IMR-90 (cell line): ENCODE results near the gene BTBD2. TPM values are rescaled to one million over a fixed set of nuclear protein-coding genes. Genes with fewer than 3 reads are reported as not detected.

Experiments
- ATAC-seq: fragments of 200-7000 bp; cut with Tn5 transposase; 2 replicates; pipeline ENCODE4 v1.9.1; 2020; ENCODE audit warnings: low read depth, mild to moderate bottlenecking, moderate library complexity
- BruUV-seq: library from RNA; stranded (reverse); fragments of 400-500 nt; replicated peaks from 2 replicates; lab custom pipeline; 2021; lab: Mats Ljungman, UMichigan
- CTCF ChIA-PET: fragments of 300-600 bp; formaldehyde crosslinking; extraction: SDS; loops from one replicate; lab custom pipeline; 2021; ENCODE audit warnings: antibody characterized with exemption; lab: Yijun Ruan, JAX
- POLR2A ChIA-PET: fragments of 300-600 bp; sonication (Branson Sonifier 250); formaldehyde crosslinking; loops from one replicate; lab custom pipeline; 2022; ENCODE audit warnings: antibody characterized with exemption; ENCODE audit not compliant: unreplicated experiment; lab: Charles Lee
- DNase-seq: peaks from one replicate; pipeline ENCODE4 v3.0.0; 2013
- H2AFZ ChIP-seq: replicated peaks from 2 replicates; pipeline ENCODE3; 2013; ENCODE audit warnings: low read length, mild to moderate bottlenecking; ENCODE audit not compliant: poor library complexity
- H2AK5ac ChIP-seq: 2 replicates; pipeline ENCODE4 v1.6.1; 2013; ENCODE audit warnings: low read depth, low read length, inconsistent platforms
- H2AK9ac ChIP-seq: replicated peaks from 2 replicates; pipeline ENCODE3; 2013; ENCODE audit warnings: mild to moderate bottlenecking, low read depth, low read length, moderate library complexity; ENCODE audit not compliant: poor library complexity
- H2BK120ac ChIP-seq: 2 replicates; pipeline ENCODE4 v1.6.1; 2013; ENCODE audit warnings: low read depth, low read length, inconsistent platforms
- H2BK15ac ChIP-seq: 3 replicates; pipeline ENCODE4 v1.6.1; 2013; ENCODE audit warnings: low read depth, low read length, inconsistent platforms
- H2BK20ac ChIP-seq: 2 replicates; pipeline ENCODE4 v1.6.1; 2013; ENCODE audit warnings: low read depth, mild to moderate bottlenecking, inconsistent platforms, low read length, moderate library complexity
- H2BK5ac ChIP-seq: 2 replicates; pipeline ENCODE4 v1.6.1; 2013; ENCODE audit warnings: mild to moderate bottlenecking, low read depth, low read length, inconsistent platforms; ENCODE audit not compliant: poor library complexity, severe bottlenecking
- H3K14ac ChIP-seq: replicated peaks from 2 replicates; pipeline ENCODE4 v1.6.1; 2013; ENCODE audit warnings: low read depth, low read length, inconsistent platforms
- H3K18ac ChIP-seq: 2 replicates; pipeline ENCODE4 v1.6.1; 2013; ENCODE audit warnings: low read depth, low read length, control low read depth
- H3K23ac ChIP-seq: 2 replicates; pipeline ENCODE4 v1.6.1; 2013; ENCODE audit warnings: low read depth, low read length, inconsistent platforms
- H3K27ac ChIP-seq: 2 replicates; pipeline ENCODE4 v1.5.1; 2013; ENCODE audit warnings: mild to moderate bottlenecking, control low read depth, low read length; ENCODE audit not compliant: insufficient read depth
- H3K27me3 ChIP-seq: 2 replicates; pipeline ENCODE4 v1.6.1; 2013; ENCODE audit warnings: low read length; ENCODE audit not compliant: control insufficient read depth, insufficient read depth
- H3K36me3 ChIP-seq: 2 replicates; pipeline ENCODE4 v1.6.1; 2013; ENCODE audit warnings: low read length, mixed read lengths; ENCODE audit not compliant: control insufficient read depth, insufficient read depth
- H3K4ac ChIP-seq: 2 replicates; pipeline ENCODE4 v1.6.1; 2013; ENCODE audit warnings: low read depth, low read length, inconsistent platforms
- H3K4me1 ChIP-seq: 2 replicates; pipeline ENCODE4 v1.6.1; 2013; ENCODE audit warnings: low read length, mixed read lengths; ENCODE audit not compliant: control insufficient read depth, insufficient read depth
- H3K4me2 ChIP-seq: 2 replicates; pipeline ENCODE4 v1.6.1; 2013; ENCODE audit warnings: low read depth, mild to moderate bottlenecking, control low read depth, low read length, moderate library complexity
- H3K4me3 ChIP-seq: 2 replicates; pipeline ENCODE4 v1.5.1; 2013; ENCODE audit warnings: low read depth, mild to moderate bottlenecking, control low read depth, low read length, moderate library complexity; ENCODE audit not compliant: insufficient read depth
- H3K56ac ChIP-seq: 2 replicates; pipeline ENCODE4 v1.6.1; 2013; ENCODE audit warnings: low read length, inconsistent platforms; ENCODE audit not compliant: insufficient read depth; ENCODE audit errors: extremely low read depth
- H3K79me1 ChIP-seq, 2 experiments: 2 replicates each; pipeline ENCODE4 v1.6.1; 2013; ENCODE audit warnings: low read length in 2 of 2, inconsistent platforms in 1 of 2, low read depth in 1 of 2
- H3K9ac ChIP-seq: 2 replicates; pipeline ENCODE4 v1.6.1; 2013; ENCODE audit warnings: low read depth, low read length, control low read depth
- H3K9me1 ChIP-seq: 2 replicates; pipeline ENCODE4 v1.6.1; 2013; ENCODE audit warnings: low read length, inconsistent platforms; ENCODE audit not compliant: insufficient read depth
- H3K9me3 ChIP-seq: 2 replicates; pipeline ENCODE4 v1.6.1; 2013; ENCODE audit warnings: low read length; ENCODE audit not compliant: control insufficient read depth, insufficient read depth
- H4K20me1 ChIP-seq: 2 replicates; pipeline ENCODE4 v1.6.1; 2013; ENCODE audit warnings: low read length, inconsistent platforms; ENCODE audit not compliant: insufficient read depth
- H4K5ac ChIP-seq: 2 replicates; pipeline ENCODE4 v1.6.1; 2013; ENCODE audit warnings: mild to moderate bottlenecking, low read depth, low read length, control low read depth
- H4K8ac ChIP-seq, 2 experiments: 2 replicates each; pipeline ENCODE4 v1.6.1; 2013; ENCODE audit warnings: low read depth in 2 of 2, low read length in 2 of 2, control low read depth in 1 of 2, inconsistent platforms in 1 of 2
- H4K91ac ChIP-seq: 2 replicates; pipeline ENCODE4 v1.6.1; 2013; ENCODE audit warnings: low read depth, low read length, inconsistent platforms; ENCODE audit not compliant: insufficient read depth
- BHLHE40 ChIP-seq: fragments of 150-350 bp; IDR thresholded peaks from 2 replicates; pipeline ENCODE4 v1.6.1; 2016; ENCODE audit warnings: mild to moderate bottlenecking, low read depth, low read length
- CEBPB ChIP-seq: IDR thresholded peaks from 2 replicates; pipeline ENCODE4 v1.6.1; 2012; ENCODE audit warnings: low read depth, low read length, improper control_type of control experiment
- CHD1 ChIP-seq: IDR thresholded peaks from 2 replicates; pipeline ENCODE4 v1.6.1; 2012; ENCODE audit warnings: low read depth, low read length, improper control_type of control experiment
- CTCF ChIP-seq: conservative IDR thresholded peaks from 2 replicates; pipeline ENCODE4 v1.5.1; 2012; ENCODE audit warnings: mild to moderate bottlenecking, low read depth, low read length, improper control_type of control experiment
- FOS ChIP-seq: fragments of 150-350 bp; IDR thresholded peaks from 2 replicates; pipeline ENCODE4 v1.6.1; 2016; ENCODE audit warnings: low read depth, low read length
- MAFK ChIP-seq: IDR thresholded peaks from 2 replicates; pipeline ENCODE4 v1.6.1; 2012; ENCODE audit warnings: low read depth, low read length, improper control_type of control experiment
- MAZ ChIP-seq: IDR thresholded peaks from 2 replicates; pipeline ENCODE4 v1.6.1; 2012; ENCODE audit warnings: low read depth, mild to moderate bottlenecking, low read length, improper control_type of control experiment, moderate library complexity, borderline replicate concordance
- MXI1 ChIP-seq: IDR thresholded peaks from 2 replicates; pipeline ENCODE4 v1.6.1; 2012; ENCODE audit warnings: low read depth, mild to moderate bottlenecking, low read length, moderate library complexity, borderline replicate concordance
- POLR2A ChIP-seq: IDR thresholded peaks from 2 replicates; pipeline ENCODE4 v1.6.1; 2012; ENCODE audit warnings: mild to moderate bottlenecking, low read depth, low read length
- RAD21 ChIP-seq: IDR thresholded peaks from 2 replicates; pipeline ENCODE4 v1.6.1; 2012; ENCODE audit warnings: low read length, improper control_type of control experiment
- RFX5 ChIP-seq: IDR thresholded peaks from 2 replicates; pipeline ENCODE4 v1.8.0; 2012; ENCODE audit warnings: low read depth, mild to moderate bottlenecking, low read length, moderate library complexity
- SMC3 ChIP-seq: fragments of 150-350 bp; IDR thresholded peaks from 2 replicates; pipeline ENCODE4 v1.6.1; 2016; ENCODE audit warnings: low read depth, mild to moderate bottlenecking, antibody characterized with exemption, low read length, moderate library complexity
- USF2 ChIP-seq: fragments of 150-350 bp; IDR thresholded peaks from 2 replicates; pipeline ENCODE4 v1.6.1; 2017; ENCODE audit warnings: mild to moderate bottlenecking, antibody characterized with exemption, low read length, low read depth
- WGBS, 2 experiments: methylation state at CpG; one replicate each; pipeline versions ENCODE4 v1.1.5 to v1.1.7; 2013; ENCODE audit warnings: missing lambda C conversion rate in 2 of 2; ENCODE audit not compliant: insufficient read length in 1 of 2; ENCODE audit errors: extremely low coverage in 2 of 2; 5-methylcytosine and 5-hydroxymethylcytosine counted together
- dilution Hi-C: fragments of 300-500 bp; cut with HindIII; formaldehyde crosslinking; loops from one replicate; pipeline ENCODE4 v1.14.3; 2018; ENCODE audit warnings: low sequenced_read_pairs; ENCODE audit not compliant: unreplicated experiment
- in situ Hi-C: fragments of 300-500 bp; cut with MboI; formaldehyde crosslinking; loops from 3 replicates; pipeline ENCODE4 v1.14.3; 2019; ENCODE audit warnings: low sequenced_read_pairs, inconsistent platforms, mixed read lengths
- intact Hi-C: fragments of 100-400 bp; cut with micrococcal nuclease; formaldehyde crosslinking; loops from 2 replicates; pipeline ENCODE4 v1.10.0; 2022
- polyA plus RNA-seq, 3 experiments: library from polyadenylated mRNA; depleted of rRNA; stranded (reverse); fragments of >200 nt; gene quantifications; 2 replicates each; pipeline ENCODE4 v1.2.3, GENCODE V29; 2012; ENCODE audit warnings: low replicate concordance in 1 of 3
- total RNA-seq: library from RNA; depleted of rRNA; stranded (reverse); fragments of >200 nt; gene quantifications from 2 replicates; pipeline ENCODE4 v1.2.3, GENCODE V29; 2012
- TF ChIP-seq, protein P1 (sequence below): fragments of 150-350 bp; IDR thresholded peaks from 2 replicates; pipeline ENCODE4 v1.6.1; 2016; ENCODE audit warnings: low read depth, mild to moderate bottlenecking, low read length, moderate library complexity, borderline replicate concordance

BTBD2 gene
- total and polyA plus RNA-seq, 2 of the 4 experiments (the other 2 are of a cell fraction), result 24.4 to 65.7 TPM

DNA sequence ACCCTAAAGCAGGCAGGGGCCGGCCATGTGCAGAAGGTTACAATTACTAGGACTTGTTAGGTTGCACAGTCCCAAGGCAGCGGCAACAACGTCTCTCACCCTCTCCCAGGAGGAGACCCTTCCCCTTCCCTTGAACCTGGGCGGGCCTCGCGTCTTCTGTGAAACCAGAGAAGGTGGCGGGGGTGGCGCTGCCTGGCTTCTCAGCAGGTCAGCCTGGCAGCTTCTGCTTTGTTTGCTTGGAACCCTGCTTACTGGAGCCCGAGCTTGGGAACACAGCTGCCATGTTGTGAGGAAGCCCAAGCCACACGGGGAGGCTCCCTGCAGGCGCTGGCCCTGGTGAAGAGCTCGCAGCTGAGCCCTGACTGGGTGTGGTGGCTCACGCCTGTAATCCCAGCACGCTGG, 20.1 kb upstream of the BTBD2 start:
- Histone ChIP-seq H2BK20ac (no peak overlapping the region), H3K27ac (no peak overlapping the region), H4K5ac (no peak overlapping the region), H4K20me1 (no peaks in the 10 kb centered on the region; the same call in none of the 2 replicates), H3K36me3 (peaks cover 15% of the 10 kb centered on the region), H4K91ac (no peak overlapping the region), H3K14ac (no peak overlapping the region), H2AFZ (peak overlapping the region; percentile 51), H3K4me1 (peaks cover 9% of the 10 kb centered on the region), H3K9me3 (peaks cover 7% of the 10 kb centered on the region), H2BK120ac (no peak overlapping the region), H2BK5ac (no peak overlapping the region), H3K9me1 (no peaks in the 10 kb centered on the region), H3K9ac (no peak overlapping the region), H3K18ac (no peak overlapping the region), H3K4me2 (no peak overlapping the region), H3K56ac (no peak overlapping the region), H3K23ac (no peak overlapping the region), H3K4ac (no peak overlapping the region), H3K4me3 (no peak overlapping the region), H4K8ac (no peak overlapping the region), H3K79me1 (no peaks in the 10 kb centered on the region), H2AK5ac (no peak overlapping the region), H2AK9ac (peak overlapping the region; percentile 88), H2BK15ac (no peak overlapping the region), H3K27me3 (no peaks in the 10 kb centered on the region)
- intact Hi-C loops (no loop called here), dilution Hi-C loops (no loop called here), in situ Hi-C loops (no loop called here)
- WGBS, 2 experiments, result no CpG with 5 or more reads among the region's 14 CpGs
- ChIA-PET CTCF (no interaction called here), POLR2A (no interaction called here)
- TF ChIP-seq MXI1 (no peak), CHD1 (no peak), POLR2A (no peak), SMC3 (no peak), MAFK (no peak), RAD21 (no peak), FOS (no peak), BHLHE40 (no peak), RFX5 (no peak), USF2 (no peak), CEBPB (no peak), MAZ (no peak), CTCF (no peak)
- TF ChIP-seq, protein P1, sequence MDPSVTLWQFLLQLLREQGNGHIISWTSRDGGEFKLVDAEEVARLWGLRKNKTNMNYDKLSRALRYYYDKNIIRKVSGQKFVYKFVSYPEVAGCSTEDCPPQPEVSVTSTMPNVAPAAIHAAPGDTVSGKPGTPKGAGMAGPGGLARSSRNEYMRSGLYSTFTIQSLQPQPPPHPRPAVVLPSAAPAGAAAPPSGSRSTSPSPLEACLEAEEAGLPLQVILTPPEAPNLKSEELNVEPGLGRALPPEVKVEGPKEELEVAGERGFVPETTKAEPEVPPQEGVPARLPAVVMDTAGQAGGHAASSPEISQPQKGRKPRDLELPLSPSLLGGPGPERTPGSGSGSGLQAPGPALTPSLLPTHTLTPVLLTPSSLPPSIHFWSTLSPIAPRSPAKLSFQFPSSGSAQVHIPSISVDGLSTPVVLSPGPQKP, result no peak
- ATAC-seq (no peak), DNase-seq (no peak)
- BruUV-seq, result no TSS peak
